ENCODE data around the gene ATG4D. TPM values are rescaled to one million over a fixed set of nuclear protein-coding genes. Genes with fewer than 3 reads are reported as not detected.
A peak's percentile ranks its signal among the peaks of the same experiment; 100 is the strongest.

Gene ATG4D
- total and polyA plus RNA-seq, 2 of the 4 experiments (the other 2 are of a cell fraction) = 8.2 to 21.8 TPM

DNA sequence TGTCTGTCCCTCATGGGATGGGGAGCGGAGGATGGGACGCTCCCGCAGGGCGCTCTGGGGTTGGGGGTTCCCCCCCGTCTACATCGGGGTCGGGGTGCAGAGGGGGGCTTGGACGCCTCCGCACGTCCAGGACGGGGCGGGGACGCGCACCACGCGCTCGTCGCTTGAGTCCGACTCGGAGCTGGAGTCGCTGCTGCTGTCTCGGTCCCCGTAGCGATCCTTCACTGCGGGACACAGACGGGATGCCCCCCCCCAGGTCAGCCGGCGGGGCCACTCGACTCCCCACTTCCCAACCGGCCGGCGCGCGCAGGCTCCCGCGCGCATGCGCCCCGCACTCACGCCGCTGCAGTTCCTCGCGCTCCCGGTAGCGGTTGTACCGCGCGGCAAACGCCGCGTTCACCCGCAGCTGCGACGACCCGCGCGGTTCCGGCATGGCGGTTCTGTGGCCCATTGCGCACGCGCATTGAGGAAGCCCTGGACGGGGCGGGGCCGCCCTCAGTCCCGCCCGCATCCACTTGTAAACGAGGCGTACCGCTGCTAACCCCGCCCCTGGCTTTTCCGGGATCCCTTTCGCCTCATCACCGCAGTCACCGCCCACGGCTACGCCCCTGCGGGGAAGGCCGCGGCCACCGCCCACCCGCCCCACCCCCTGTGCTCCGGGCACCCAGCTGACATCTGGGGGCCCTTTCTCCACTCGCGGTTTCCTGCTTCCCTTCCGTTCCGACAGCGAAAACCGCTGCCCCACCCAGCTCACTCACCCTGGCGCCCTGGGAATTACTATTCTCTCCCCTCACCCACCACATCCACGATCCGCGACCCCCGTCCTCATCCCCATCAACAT, 22.1 kb downstream of the ATG4D start, which contains the start of gene KRI1 (continued):
- peak; percentile 68; the same call in 1 of the 2 replicates for TF ChIP-seq MXI1 (IDR thresholded peaks at IDR 0.05; ENCODE audit: borderline replicate concordance, low read depth, low read length)

GRCh38 chr19:10566408-10566657, 22.6 kb downstream of the ATG4D start:
- Histone ChIP-seq H3K4ac (ENCODE audit: low read depth, low read length) (peak overlapping the region; percentile 63), H3K56ac (ENCODE audit: extremely low read depth, insufficient read depth, low read length) (peak overlapping the region; percentile 66; the same call in 1 of the 2 replicates), H2AK5ac (ENCODE audit: low read depth, low read length) (peak overlapping the region; percentile 12; the same call in 1 of the 2 replicates), H3K23ac (ENCODE audit: low read depth, low read length) (no peak overlapping the region), H4K8ac (ENCODE audit: low read depth in 2 of 2, low read length in 2 of 2) (peak overlapping the region in 1 of 2 experiments; percentile 81; a peak in 2 of 4 replicates), H3K27me3 (ENCODE audit: control insufficient read depth, insufficient read depth, low read length) (no peaks in the 10 kb centered on the region), H3K9me3 (ENCODE audit: control insufficient read depth, insufficient read depth, low read length) (no peaks in the 10 kb centered on the region), H4K91ac (ENCODE audit: insufficient read depth, low read depth, low read length) (peak overlapping the region; percentile 70), H3K4me3 (ENCODE audit: insufficient read depth, low read depth, low read length) (peak overlapping the region; percentile 61), H3K4me2 (ENCODE audit: low read depth, low read length) (peak overlapping the region; percentile 85), H3K9me1 (ENCODE audit: insufficient read depth, low read length) (0 out of 2 replicates have a peak, but pooled peaks cover 4% of the 10 kb centered on the region), H3K79me1 (ENCODE audit: low read depth in 1 of 2, low read length in 2 of 2) (peaks cover 26 to 50% of the 10 kb centered on the region in 2 experiments), H2BK20ac (ENCODE audit: low read depth, low read length) (no peak overlapping the region), H2BK5ac (ENCODE audit: low read depth, low read length, poor library complexity, severe bottlenecking) (peak overlapping the region; percentile 59), H3K9ac (ENCODE audit: low read depth, low read length) (peak overlapping the region; percentile 60), H2BK15ac (ENCODE audit: low read depth, low read length) (no peak overlapping the region; the same call in 2 of the 3 replicates), H3K14ac (replicated peaks; ENCODE audit: low read depth, low read length) (peak overlapping the region; percentile 39), H2AK9ac (replicated peaks; ENCODE audit: low read depth, low read length, poor library complexity) (peak overlapping the region; percentile 90), H3K18ac (ENCODE audit: low read depth, low read length) (peak overlapping the region; percentile 36; the same call in 1 of the 2 replicates), H4K20me1 (ENCODE audit: insufficient read depth, low read length) (no peaks in the 10 kb centered on the region), H3K36me3 (ENCODE audit: control insufficient read depth, insufficient read depth, low read length) (peaks cover 4% of the 10 kb centered on the region; the same call in 1 of the 2 replicates), H3K4me1 (ENCODE audit: control insufficient read depth, insufficient read depth, low read length) (peaks cover 2% of the 10 kb centered on the region), H2BK120ac (ENCODE audit: low read depth, low read length) (0 out of 2 replicates have a peak overlapping the region, but pooled peaks have one; percentile 6), H3K27ac (ENCODE audit: insufficient read depth, low read length) (peak overlapping the region; percentile 75), H2AFZ (replicated peaks; ENCODE audit: low read length, poor library complexity) (peak overlapping the region; percentile 93), H4K5ac (ENCODE audit: low read depth, low read length) (peak overlapping the region; percentile 40)
- intact Hi-C loops (cut with micrococcal nuclease) = loop anchor here (2.0 kb wide), 1 partner anchor 64 kb away; the partner anchor contains the start of gene KEAP1
- DNase-seq (no peak), ATAC-seq (ENCODE audit: low read depth) (no peak)
- WGBS, 2 experiments (ENCODE audit: extremely low coverage in 2 of 2, insufficient read length in 1 of 2) = 40% methylated on average over 1 of the region's 4 CpGs; no CpG with 5 or more reads in 1 of the 2 experiments
- no TSS peak for BruUV-seq (replicated peaks)
- ChIA-PET CTCF (interaction anchor here (0.5 kb wide), 1 partner anchor 40 kb away, joined by 8 read pairs; no protein-coding TSS in a partner anchor), POLR2A (ENCODE audit: unreplicated experiment) (interaction anchor here (0.5 to 0.7 kb wide), 3 partner anchors 233 to 608 kb away, joined by 3 to 5 read pairs (median 3); no protein-coding TSS in a partner anchor)
- dilution Hi-C loops (cut with HindIII; ENCODE audit: low sequenced_read_pairs, unreplicated experiment) = no loop called here
- TF ChIP-seq MAFK (IDR thresholded peaks at IDR 0.05; ENCODE audit: low read depth, low read length) (no peak), RAD21 (IDR thresholded peaks at IDR 0.05; ENCODE audit: low read length) (no peak), CHD1 (IDR thresholded peaks at IDR 0.05; ENCODE audit: low read depth, low read length) (no peak), FOS (IDR thresholded peaks at IDR 0.05; ENCODE audit: low read depth, low read length) (no peak), SMC3 (IDR thresholded peaks at IDR 0.05; ENCODE audit: low read depth, low read length) (no peak), RFX5 (IDR thresholded peaks at IDR 0.05; ENCODE audit: low read depth, low read length) (no peak), RCOR1 (IDR thresholded peaks at IDR 0.05; ENCODE audit: insufficient replicate concordance, low read length) (no peak)
- TF ChIP-seq, protein P1, sequence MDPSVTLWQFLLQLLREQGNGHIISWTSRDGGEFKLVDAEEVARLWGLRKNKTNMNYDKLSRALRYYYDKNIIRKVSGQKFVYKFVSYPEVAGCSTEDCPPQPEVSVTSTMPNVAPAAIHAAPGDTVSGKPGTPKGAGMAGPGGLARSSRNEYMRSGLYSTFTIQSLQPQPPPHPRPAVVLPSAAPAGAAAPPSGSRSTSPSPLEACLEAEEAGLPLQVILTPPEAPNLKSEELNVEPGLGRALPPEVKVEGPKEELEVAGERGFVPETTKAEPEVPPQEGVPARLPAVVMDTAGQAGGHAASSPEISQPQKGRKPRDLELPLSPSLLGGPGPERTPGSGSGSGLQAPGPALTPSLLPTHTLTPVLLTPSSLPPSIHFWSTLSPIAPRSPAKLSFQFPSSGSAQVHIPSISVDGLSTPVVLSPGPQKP (IDR thresholded peaks at IDR 0.05; ENCODE audit: borderline replicate concordance, low read depth, low read length) = no peak
- in situ Hi-C loops (cut with MboI; ENCODE audit: low sequenced_read_pairs) = no loop called here
